ENCODE results near the gene TNKS1BP1.

TNKS1BP1 gene

GRCh38 chr11:57251491-57252104, 73.2 kb downstream of the TNKS1BP1 start:
- no peak for DNase-seq

GRCh38 chr11:57251037-57251436, 73.7 kb downstream of the TNKS1BP1 start:
- no peak for DNase-seq

Measured in Kasumi-1 (cell line).